HCT116 (cell line): ENCODE measurements around the gene SELENOM. TPM values are rescaled to one million over a fixed set of nuclear protein-coding genes. Genes with fewer than 3 reads are reported as not detected.

Experiments used
- ATAC-seq: fragments of 200-7000 bp; cut with Tn5 transposase; 2 replicates; pipeline ENCODE4 v1.9.1; 2020; ENCODE audit warnings: mild to moderate bottlenecking, moderate library complexity
- BruUV-seq: library from RNA; stranded (reverse); fragments of 400-500 nt; replicated peaks from 2 replicates; lab custom pipeline; 2021; lab: Mats Ljungman, UMichigan
- CTCF ChIA-PET: fragments of 300-600 bp; sonication (Branson Sonifier 250); formaldehyde crosslinking; loops from one replicate; lab custom pipeline; 2021; ENCODE audit warnings: antibody characterized with exemption; lab: Charles Lee
- POLR2A ChIA-PET: fragments of 300-600, 350-600 bp; sonication (Branson Sonifier 250); formaldehyde crosslinking; loops from one replicate; lab custom pipeline; 2021; ENCODE audit warnings: antibody characterized with exemption; lab: Charles Lee
- RAD21 ChIA-PET, 2 experiments: fragments of 300-600 bp; sonication (Branson Sonifier 250); formaldehyde crosslinking; loops; one replicate each; lab custom pipeline; 2023; ENCODE audit warnings: low total read pairs in 2 of 2; ENCODE audit not compliant: uncharacterized antibody in 2 of 2, unreplicated experiment in 2 of 2, low non-redundant PET in 1 of 2; lab: Charles Lee
- DNase-seq: peaks from one replicate; pipeline ENCODE4 v3.0.0-alpha.2; 2010; ENCODE audit warnings: low read depth, low spot score
- H2AFZ ChIP-seq: fragments of 200-600 bp; shearing (Covaris generic), sonication (generic); 2 replicates; pipeline ENCODE4 v1.6.1; 2017; ENCODE audit warnings: low read depth, mixed run types, mixed read lengths, antibody characterized with exemption, low read length; ENCODE audit not compliant: poor library complexity, severe bottlenecking
- H3K27ac ChIP-seq: 2 replicates; pipeline ENCODE4 v1.5.1; 2012; ENCODE audit warnings: low read depth, low read length
- H3K27me3 ChIP-seq: fragments of 200-600 bp; sonication (generic); 2 replicates; pipeline ENCODE4 v1.6.1; 2016; ENCODE audit warnings: mixed run types, low read length, mixed read lengths; ENCODE audit not compliant: insufficient read depth
- H3K36me3 ChIP-seq, 2 experiments: fragments of 200-500 bp in 1 of 2; fragments of 200-600 bp in 1 of 2; sonication (Bioruptor generic) in 1 of 2; sonication (generic) in 1 of 2; 2 replicates each; pipeline versions ENCODE4 v1.5.1 to v1.6.1; 2014 to 2016; ENCODE audit warnings: low read length in 2 of 2, inconsistent platforms in 1 of 2, mixed read lengths in 1 of 2, mixed run types in 1 of 2; ENCODE audit not compliant: insufficient read depth in 2 of 2, control insufficient read depth in 1 of 2
- H3K4me1 ChIP-seq, 2 experiments: fragments of 200-600 bp in 1 of 2; sonication (generic) in 1 of 2; 2 replicates each; pipeline versions ENCODE4 v1.5.1 to v1.6.1; 2012 to 2017; ENCODE audit warnings: low read length in 2 of 2, inconsistent platforms in 1 of 2, mild to moderate bottlenecking in 1 of 2, mixed read lengths in 1 of 2, mixed run types in 1 of 2, moderate library complexity in 1 of 2; ENCODE audit not compliant: insufficient read depth in 2 of 2, control insufficient read depth in 1 of 2
- H3K4me2 ChIP-seq: fragments of 200-600 bp; sonication (generic); 2 replicates; pipeline ENCODE4 v1.6.1; 2017; ENCODE audit warnings: mixed run types, low read length, mixed read lengths
- H3K4me3 ChIP-seq, 2 experiments: fragments of 200-600 bp in 1 of 2; sonication (generic) in 1 of 2; replicated peaks in 1 of 2; 2 replicates each; pipeline ENCODE4 v1.5.1; 2011 to 2016; ENCODE audit warnings: low read length in 2 of 2, control low read depth in 1 of 2, low read depth in 1 of 2, mild to moderate bottlenecking in 1 of 2, mixed read lengths in 1 of 2, mixed run types in 1 of 2
- H3K79me2 ChIP-seq: fragments of 200-600 bp; sonication (generic); 2 replicates; pipeline ENCODE4 v1.6.1; 2017; ENCODE audit warnings: mild to moderate bottlenecking, mixed run types, low read length, moderate library complexity, mixed read lengths; ENCODE audit not compliant: insufficient read depth
- H3K9ac ChIP-seq: fragments of 200-600 bp; sonication (generic); 2 replicates; pipeline ENCODE4 v1.6.1; 2016; ENCODE audit warnings: low read length, mixed read lengths
- H3K9me2 ChIP-seq: fragments of 200-600 bp; sonication (generic), shearing (Covaris generic); 2 replicates; pipeline ENCODE4 v1.6.1; 2017; ENCODE audit warnings: mixed run types, mild to moderate bottlenecking, moderate library complexity; ENCODE audit not compliant: insufficient read depth
- H3K9me3 ChIP-seq, 2 experiments: fragments of 200-500 bp in 1 of 2; fragments of 200-600 bp in 1 of 2; sonication (Bioruptor generic) in 1 of 2; sonication (generic) in 1 of 2; 2 replicates each; pipeline ENCODE4 v1.6.1; 2014 to 2017; ENCODE audit warnings: low read length in 2 of 2, mixed read lengths in 2 of 2, inconsistent platforms in 1 of 2, low read depth in 1 of 2, mild to moderate bottlenecking in 1 of 2, mixed run types in 1 of 2, moderate library complexity in 1 of 2; ENCODE audit not compliant: control insufficient read depth in 1 of 2, insufficient read depth in 1 of 2
- H4K20me1 ChIP-seq: fragments of 200-600 bp; sonication (generic), shearing (Covaris generic); 2 replicates; pipeline ENCODE4 v1.6.1; 2017; ENCODE audit warnings: mixed run types, mild to moderate bottlenecking, moderate library complexity; ENCODE audit not compliant: insufficient read depth
- CEBPB ChIP-seq: IDR thresholded peaks from 2 replicates; pipeline ENCODE4 v1.6.1; 2012; ENCODE audit warnings: low read depth
- EZH2phosphoT487 ChIP-seq: fragments of 200-600 bp; IDR thresholded peaks from 2 replicates; pipeline ENCODE4 v1.6.1; 2018; ENCODE audit warnings: antibody characterized with exemption, borderline replicate concordance
- FOSL1 ChIP-seq: IDR thresholded peaks from 2 replicates; pipeline ENCODE4 v1.6.1; 2012; ENCODE audit warnings: low read depth
- MAX ChIP-seq: IDR thresholded peaks from 2 replicates; pipeline ENCODE4 v1.6.1; 2012
- SP1 ChIP-seq: IDR thresholded peaks from 2 replicates; pipeline ENCODE4 v1.6.1; 2012; ENCODE audit warnings: low read depth
- SRF ChIP-seq: IDR thresholded peaks from 2 replicates; pipeline ENCODE4 v1.6.1; 2012; ENCODE audit warnings: low read depth
- ZNF274 ChIP-seq: fragments of 200-500 bp; sonication (Bioruptor generic); IDR thresholded peaks from 2 replicates; pipeline ENCODE4 v1.6.1; 2014; ENCODE audit warnings: mild to moderate bottlenecking, low read depth, low read length, inconsistent platforms
- intact Hi-C: fragments of 100-400 bp; cut with micrococcal nuclease; formaldehyde crosslinking; loops from 2 replicates; pipeline ENCODE4 v1.10.0; 2022
- total RNA-seq: library from RNA; stranded (reverse); gene quantifications from one replicate; pipeline ENCODE4 v1.2.1, GENCODE V29; 2021; ENCODE audit not compliant: unreplicated experiment

The SELENOM gene
- total RNA-seq, 1 experiment from 2014 or later, result 65.6 TPM

- Histone ChIP-seq H3K4me2 (no peak overlapping the region), H3K4me3 (no peak overlapping the region), H3K4me1 (peaks cover 0 to 4% of the 10 kb centered on the region in 2 experiments; a peak in 2 of 4 replicates), H2AFZ (no peak overlapping the region), H3K27ac (no peak overlapping the region), H3K9me3 (no peaks in the 10 kb centered on the region), H3K9me2 (no peaks in the 10 kb centered on the region), H3K27me3 (no peaks in the 10 kb centered on the region), H3K36me3 (no peaks in the 10 kb centered on the region), H3K79me2 (no peaks in the 10 kb centered on the region), H4K20me1 (no peaks in the 10 kb centered on the region), H3K9ac (no peak overlapping the region)
- RAD21 ChIA-PET, result no interaction called here
- DNase-seq, result no peak
- POLR2A ChIA-PET, result no interaction called here
- CTCF ChIA-PET, result interaction anchor here (1.1 kb wide), 1 partner anchor 27 kb away, joined by 3 read pairs; the partner anchor contains the start of gene SELENOM
- intact Hi-C loops, result no loop called here
- BruUV-seq, result no TSS peak
- TF ChIP-seq SRF (no peak), MAX (no peak), CEBPB (no peak)
- no peak for ATAC-seq
Observed at GRCh38 chr22:31134688-31135087, 27.3 kb upstream of the SELENOM start.

DNA sequence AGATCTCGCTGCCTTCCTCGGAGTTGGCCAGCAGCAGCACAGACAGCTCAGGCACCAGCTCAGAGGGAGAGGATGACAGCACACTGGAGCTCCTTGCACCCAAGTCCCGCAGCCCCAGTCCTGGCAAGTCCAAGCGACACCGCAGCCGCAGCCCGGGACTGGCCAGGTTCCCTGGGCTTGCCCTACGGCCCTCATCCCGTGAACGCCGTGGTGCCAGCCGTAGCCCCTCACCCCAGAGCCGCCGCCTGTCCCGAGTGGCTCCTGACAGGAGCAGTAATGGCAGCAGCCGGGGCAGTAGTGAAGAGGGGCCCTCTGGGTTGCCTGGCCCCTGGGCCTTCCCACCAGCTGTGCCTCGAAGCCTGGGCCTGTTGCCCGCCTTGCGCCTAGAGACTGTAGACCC, 26.5 kb upstream of the SELENOM start:
- POLR2A ChIA-PET, result no interaction called here
- ATAC-seq (no peak), DNase-seq (no peak)
- no peaks in the 10 kb centered on the region for H4K20me1 ChIP-seq
- CTCF ChIA-PET, result no interaction called here
- H3K9me3 ChIP-seq, result no peaks in the 10 kb centered on the region
- no peaks in the 10 kb centered on the region for H3K79me2 ChIP-seq
- intact Hi-C loops, result no loop called here
- RAD21 ChIA-PET, result no interaction called here
- TF ChIP-seq SP1 (no peak), MAX (no peak), FOSL1 (no peak), ZNF274 (no peak), EZH2phosphoT487 (no peak)
- no peak overlapping the region for H3K27ac ChIP-seq
- H3K9ac ChIP-seq, result no peak overlapping the region
- no peaks in the 10 kb centered on the region for H3K36me3 ChIP-seq
- no peak overlapping the region for H3K4me2 ChIP-seq
- H3K4me1 ChIP-seq, result peaks cover 0 to 4% of the 10 kb centered on the region in 2 experiments; a peak in 2 of 4 replicates
- no peaks in the 10 kb centered on the region for H3K27me3 ChIP-seq
- BruUV-seq, result no TSS peak
- no peaks in the 10 kb centered on the region for H3K9me2 ChIP-seq
- H3K4me3 ChIP-seq, result no peak overlapping the region
- no peak overlapping the region for H2AFZ ChIP-seq
